HFFc6 (cell line): ENCODE data around the gene RBM15B. TPM values are rescaled to one million over a fixed set of nuclear protein-coding genes. Genes with fewer than 3 reads are reported as not detected.
"Not testable (repeated sequence)": the region's sequence is repeated elsewhere in the genome, so short reads cannot be mapped to it uniquely, and the experiment has no call there.

ENCODE experiments used
- DNase-seq: peaks from one replicate; pipeline ENCODE4 v3.0.0-alpha.2; 2018
- H3K27ac Mint-ChIP-seq: 2 replicates; pipeline ENCODE4 v1.8.0; 2020; ENCODE audit warnings: mild to moderate bottlenecking, mixed read lengths
- H3K27me3 Mint-ChIP-seq: 2 replicates; pipeline ENCODE4 v1.8.0; 2021; ENCODE audit warnings: mild to moderate bottlenecking, moderate library complexity, mixed read lengths; ENCODE audit not compliant: insufficient read depth
- H3K36me3 Mint-ChIP-seq: 2 replicates; pipeline ENCODE4 v1.8.0; 2021; ENCODE audit warnings: low read depth, mixed read lengths
- H3K4me1 Mint-ChIP-seq: 2 replicates; pipeline ENCODE4 v1.8.0; 2020; ENCODE audit warnings: low read depth, mixed read lengths
- H3K4me3 Mint-ChIP-seq: 2 replicates; pipeline ENCODE4 v1.8.0; 2020; ENCODE audit warnings: mild to moderate bottlenecking, moderate library complexity, mixed read lengths
- H3K9me3 Mint-ChIP-seq: 2 replicates; pipeline ENCODE4 v1.8.0; 2020; ENCODE audit warnings: mild to moderate bottlenecking, mixed read lengths
- total RNA-seq, 6 experiments: library from RNA; stranded (reverse); fragmentation: NEBNext Ultra II Directional; extraction: Animal tissue kit (Norgen Biotek cat#: 25700); gene quantifications; 2 replicates in 1 of 6; 3 replicates in 5 of 6; pipeline ENCODE4 v1.2.3, GENCODE V29; 2021
- TF ChIP-seq, protein P1 (sequence below): fragments of 200-600 bp; sonication (generic); IDR thresholded peaks from 2 replicates; pipeline ENCODE4 v1.5.0; 2021; ENCODE audit warnings: antibody characterized with exemption, mild to moderate bottlenecking

Gene RBM15B
- total RNA-seq, 6 experiments from 2014 or later, result 25.8 to 30.6 (median 29.2) TPM

DNA sequence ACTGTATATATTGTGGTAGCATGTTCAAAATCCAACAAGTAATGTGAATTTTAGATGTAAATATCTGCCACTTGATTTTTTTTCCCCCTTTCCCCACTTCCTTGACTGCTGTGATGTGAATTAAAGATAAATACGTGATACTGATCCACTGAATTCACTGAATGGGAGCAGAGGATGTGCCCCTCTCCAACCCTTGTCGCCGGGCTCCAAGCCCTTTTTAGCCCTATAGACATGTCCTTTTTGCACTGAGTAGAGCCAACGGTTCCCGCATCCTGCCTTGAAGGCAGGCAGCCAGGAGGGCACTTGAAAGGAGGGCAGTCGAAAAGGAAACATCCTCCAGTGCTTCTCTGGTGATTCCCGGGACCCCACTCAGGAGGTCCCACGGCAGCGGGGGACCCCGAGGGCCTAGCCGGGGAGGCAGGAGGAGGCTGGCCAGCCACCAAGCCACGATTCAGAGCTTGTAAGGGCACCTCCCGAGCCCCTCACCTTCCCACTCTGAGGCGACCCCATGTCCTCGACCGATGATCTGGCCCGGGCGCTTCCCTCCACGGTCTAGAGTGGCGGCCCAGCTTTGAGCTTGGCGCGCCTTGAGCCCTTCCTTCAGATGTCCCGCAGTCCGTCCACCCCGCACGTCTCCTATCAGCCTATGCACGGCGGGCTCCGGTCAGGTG is 6.9 kb upstream of the RBM15B start:
- peak overlapping the region; percentile 98 for H3K27ac Mint-ChIP-seq

DNA sequence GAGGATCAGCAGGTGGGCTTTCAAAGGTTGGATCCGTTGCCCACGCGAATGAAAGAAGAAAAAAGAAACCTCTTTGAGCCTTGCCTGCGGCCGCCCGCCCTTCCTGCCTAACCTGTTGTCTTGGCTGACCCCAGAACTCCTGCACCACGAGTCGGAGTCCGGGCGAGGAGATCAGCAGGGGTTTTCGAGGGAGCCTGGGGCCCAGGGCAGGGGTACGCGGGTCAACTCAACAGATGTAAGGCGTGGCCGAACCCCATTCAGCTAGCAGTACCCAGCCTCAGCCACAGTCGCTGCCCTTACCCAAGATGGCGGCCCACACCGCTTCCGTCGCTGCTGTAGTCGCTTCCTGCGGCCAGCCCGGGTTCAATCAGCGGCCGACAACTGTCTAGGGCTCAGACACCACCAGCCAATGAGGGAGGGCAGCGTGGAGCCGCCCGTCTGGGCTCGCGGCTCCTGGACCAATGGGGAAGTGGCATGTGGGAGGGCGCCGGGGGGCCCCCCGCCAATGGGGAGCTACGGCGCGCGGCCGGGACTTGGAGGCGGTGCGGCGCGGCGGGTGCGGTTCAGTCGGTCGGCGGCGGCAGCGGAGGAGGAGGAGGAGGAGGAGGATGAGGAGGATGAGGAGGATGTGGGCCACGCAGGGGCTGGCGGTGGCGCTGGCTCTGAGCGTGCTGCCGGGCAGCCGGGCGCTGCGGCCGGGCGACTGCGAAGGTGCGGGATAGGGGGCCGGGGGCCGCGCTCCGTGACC is 6.2 kb upstream of the RBM15B start, which contains the start of gene MANF:
TSS of gene MANF (plus strand) at position 566 of the 748 bp plus-strand sequence. CDS start at position 618, 52 bp downstream.
- Mint-ChIP-seq H3K4me3 (peak within 1 kb of the TSS; percentile 95), H3K9me3 (no peaks in the 10 kb centered on the region), H3K36me3 (peaks cover 38% of the 10 kb centered on the region), H3K27me3 (no peaks in the 10 kb centered on the region; the same call in none of the 2 replicates), H3K27ac (peak within 1 kb of the TSS; percentile 98), H3K4me1 (peaks cover 50% of the 10 kb centered on the region)
- TF ChIP-seq, protein P1, sequence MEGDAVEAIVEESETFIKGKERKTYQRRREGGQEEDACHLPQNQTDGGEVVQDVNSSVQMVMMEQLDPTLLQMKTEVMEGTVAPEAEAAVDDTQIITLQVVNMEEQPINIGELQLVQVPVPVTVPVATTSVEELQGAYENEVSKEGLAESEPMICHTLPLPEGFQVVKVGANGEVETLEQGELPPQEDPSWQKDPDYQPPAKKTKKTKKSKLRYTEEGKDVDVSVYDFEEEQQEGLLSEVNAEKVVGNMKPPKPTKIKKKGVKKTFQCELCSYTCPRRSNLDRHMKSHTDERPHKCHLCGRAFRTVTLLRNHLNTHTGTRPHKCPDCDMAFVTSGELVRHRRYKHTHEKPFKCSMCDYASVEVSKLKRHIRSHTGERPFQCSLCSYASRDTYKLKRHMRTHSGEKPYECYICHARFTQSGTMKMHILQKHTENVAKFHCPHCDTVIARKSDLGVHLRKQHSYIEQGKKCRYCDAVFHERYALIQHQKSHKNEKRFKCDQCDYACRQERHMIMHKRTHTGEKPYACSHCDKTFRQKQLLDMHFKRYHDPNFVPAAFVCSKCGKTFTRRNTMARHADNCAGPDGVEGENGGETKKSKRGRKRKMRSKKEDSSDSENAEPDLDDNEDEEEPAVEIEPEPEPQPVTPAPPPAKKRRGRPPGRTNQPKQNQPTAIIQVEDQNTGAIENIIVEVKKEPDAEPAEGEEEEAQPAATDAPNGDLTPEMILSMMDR, result no peak
- DNase-seq, result peak; percentile 98

More for the DNA sequence above, 6.9 kb upstream of the RBM15B start:
- Mint-ChIP-seq H3K27me3 (no peaks in the 10 kb centered on the region; the same call in none of the 2 replicates), H3K4me3 (peak overlapping the region; percentile 95), H3K36me3 (peaks cover 35% of the 10 kb centered on the region), H3K4me1 (peaks cover 46% of the 10 kb centered on the region), H3K9me3 (no peaks in the 10 kb centered on the region)
- TF ChIP-seq, protein P1, result no peak
- DNase-seq, result no peak

DNA sequence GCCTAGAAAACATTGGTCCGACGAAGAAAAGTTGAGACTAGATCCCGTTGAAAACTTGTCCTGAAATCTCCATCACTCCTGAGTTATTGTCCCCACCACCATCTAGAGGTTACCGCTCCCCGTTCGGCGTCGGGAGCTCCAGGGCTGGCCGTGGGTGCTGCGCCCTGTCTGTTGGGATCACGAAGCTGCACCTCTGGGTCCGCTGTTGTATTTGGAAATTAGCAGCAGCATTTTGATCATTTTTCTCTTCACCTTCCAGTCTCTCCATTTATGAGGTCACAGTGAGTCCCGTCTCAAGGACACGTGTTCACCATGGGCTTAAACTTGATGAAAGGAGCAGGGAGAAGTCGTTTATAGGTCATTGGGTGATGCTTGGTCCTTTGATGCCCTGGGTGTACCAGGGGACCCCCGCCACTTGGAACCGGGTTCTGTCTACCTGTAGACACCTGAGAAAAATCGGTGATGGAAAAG is 5.4 kb upstream of the RBM15B start:
- Mint-ChIP-seq H3K27ac (peak overlapping the region; percentile 79), H3K36me3 (peaks cover 38% of the 10 kb centered on the region), H3K9me3 (no peaks in the 10 kb centered on the region), H3K4me1 (peaks cover 54% of the 10 kb centered on the region), H3K4me3 (peak overlapping the region; percentile 95), H3K27me3 (no peaks in the 10 kb centered on the region; the same call in none of the 2 replicates)
- no peak for DNase-seq
- TF ChIP-seq, protein P1, result no peak

DNA sequence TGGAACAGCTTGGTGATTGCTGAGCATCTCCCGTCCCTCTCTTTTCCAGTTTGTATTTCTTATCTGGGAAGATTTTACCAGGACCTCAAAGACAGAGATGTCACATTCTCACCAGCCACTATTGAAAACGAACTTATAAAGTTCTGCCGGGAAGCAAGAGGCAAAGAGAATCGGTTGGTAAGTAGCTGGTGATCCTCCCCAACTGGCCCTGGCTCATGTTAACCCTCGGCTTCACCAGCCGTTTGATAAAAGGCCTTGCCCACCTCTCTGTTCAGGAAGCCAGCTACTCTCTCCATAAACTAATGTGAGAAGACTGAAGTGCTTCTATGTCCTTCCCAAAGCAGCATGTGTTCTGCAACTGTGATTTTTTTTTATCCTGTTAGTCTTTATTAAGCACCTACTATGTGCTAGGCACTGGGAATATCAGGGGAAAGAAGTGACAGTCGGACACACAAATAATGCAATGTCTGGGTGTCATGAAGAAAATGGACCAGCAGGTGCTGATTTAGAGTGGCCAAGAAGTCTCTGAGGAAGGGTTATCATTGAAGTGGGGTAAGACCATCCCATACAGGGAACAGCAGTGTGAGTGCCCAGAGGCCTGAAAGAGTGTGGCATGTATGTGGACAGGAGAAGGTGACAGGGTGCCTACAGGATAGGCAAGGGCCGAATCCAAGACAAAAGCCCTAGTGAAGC is 4.8 kb upstream of the RBM15B start:
- Mint-ChIP-seq H3K36me3 (peaks cover 38% of the 10 kb centered on the region), H3K4me1 (peaks cover 55% of the 10 kb centered on the region), H3K4me3 (peak overlapping the region; percentile 95), H3K27ac (peak overlapping the region; percentile 79), H3K27me3 (no peaks in the 10 kb centered on the region; the same call in none of the 2 replicates), H3K9me3 (no peaks in the 10 kb centered on the region)
- DNase-seq, result no peak
- TF ChIP-seq, protein P1, result peak; percentile 60

DNA sequence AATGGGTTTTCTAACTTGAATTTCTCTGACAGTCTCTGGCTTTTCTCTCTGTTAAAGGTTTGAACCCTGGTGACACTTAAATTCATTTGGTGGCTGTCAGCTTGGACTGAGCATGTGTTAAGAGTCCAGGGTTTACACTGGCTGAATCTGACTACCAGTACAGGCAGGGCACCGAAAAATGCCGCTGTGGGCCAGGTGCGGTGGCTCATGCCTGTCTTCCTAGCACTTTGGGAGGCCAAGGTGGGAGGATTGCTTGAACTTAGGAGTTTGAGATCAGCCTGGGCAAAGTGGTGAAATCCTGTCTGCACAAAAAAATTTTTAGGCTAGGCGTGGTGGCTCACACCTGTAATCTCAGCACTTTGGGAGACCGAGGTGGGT is 4.2 kb upstream of the RBM15B start:
- H3K36me3 Mint-ChIP-seq, result peaks cover 38% of the 10 kb centered on the region
- no peaks in the 10 kb centered on the region for H3K9me3 Mint-ChIP-seq
- DNase-seq, result no peak
- H3K4me1 Mint-ChIP-seq, result peaks cover 55% of the 10 kb centered on the region
- no peaks in the 10 kb centered on the region; the same call in none of the 2 replicates for H3K27me3 Mint-ChIP-seq
- H3K4me3 Mint-ChIP-seq, result peak overlapping the region; percentile 95
- TF ChIP-seq, protein P1, result no peak
- H3K27ac Mint-ChIP-seq, result peak overlapping the region; percentile 79; the same call in 1 of the 2 replicates

DNA sequence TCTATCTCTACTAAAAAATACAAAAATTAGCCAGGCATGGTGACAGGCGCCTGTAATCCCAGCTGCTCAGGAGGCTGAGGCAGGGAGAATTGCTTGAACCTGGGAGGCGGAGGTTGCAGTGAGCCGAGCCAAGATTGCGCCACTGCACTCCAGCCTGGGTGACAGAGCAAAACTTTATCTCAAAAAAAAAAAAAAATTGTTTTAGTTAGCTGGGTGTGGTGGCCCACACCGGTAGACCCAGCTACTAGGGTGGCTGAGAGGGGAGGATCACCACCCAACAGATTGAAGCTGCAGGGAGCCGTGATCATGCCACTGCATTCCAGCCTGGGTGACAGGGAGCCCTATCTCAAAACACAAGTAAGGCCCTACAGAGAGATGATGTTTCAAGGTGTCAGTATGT is 3.8 kb upstream of the RBM15B start:
- not testable (repeated sequence) for H3K27ac Mint-ChIP-seq
- H3K4me1 Mint-ChIP-seq, result peaks cover 55% of the 10 kb centered on the region

More for the DNA sequence above, 3.8 kb upstream of the RBM15B start:
- Mint-ChIP-seq H3K36me3 (peaks cover 38% of the 10 kb centered on the region), H3K4me3 (peak overlapping the region; percentile 95)
- DNase-seq, H3K9me3 Mint-ChIP-seq, H3K27me3 Mint-ChIP-seq: not testable (repeated sequence)
